ENCODE data around the gene YY1AP1. TPM values are rescaled to one million over a fixed set of nuclear protein-coding genes. Genes with fewer than 3 reads are reported as not detected.
"Not testable (repeated sequence)": the region's sequence is repeated elsewhere in the genome, so short reads cannot be mapped to it uniquely, and the experiment has no call there.

YY1AP1 gene
- 10 to 100 TPM; 54.0 to 90.8 TPM for total RNA-seq

- Histone ChIP-seq H3K36me3 (no peaks in the 10 kb centered on the region), H3K4me3 (peak within 1 kb of the TSS; percentile 91 to 98), H3K27ac (peak within 1 kb of the TSS; percentile 93 to 97), H3K27me3 (no peaks in the 10 kb centered on the region), H3K4me1 (peaks cover 0 to 47% of the 10 kb centered on the region in 2 donors), H3K9me3 (no peaks in the 10 kb centered on the region)
- peak; percentile 90 for DNase-seq (ENCODE audit: low spot score)
- TF ChIP-seq CTCF (IDR thresholded peaks at IDR 0.05) = no peak
Observed at GRCh38 chr1:155688324-155689080, at the start of gene YY1AP1. Gene YY1AP1, minus strand, starts transcription at chr1:155688774. Its CDS starts 8,338 bp downstream, at chr1:155680436.

GRCh38 chr1:155729031-155729898 is 40.7 kb upstream of the YY1AP1 start:
- no peaks in the 10 kb centered on the region for H3K9me3 ChIP-seq
- H3K4me1 ChIP-seq = no peaks in the 10 kb centered on the region
- no peaks in the 10 kb centered on the region for H3K27me3 ChIP-seq
- peak in 1 of 2 donors; percentile 61 for TF ChIP-seq CTCF (IDR thresholded peaks at IDR 0.05)
- H3K27ac ChIP-seq = no peak overlapping the region
- DNase-seq (ENCODE audit: low spot score) = peak; percentile 60
- peaks cover 44% of the 10 kb centered on the region for H3K36me3 ChIP-seq
- H3K4me3 ChIP-seq = no peak overlapping the region

- TF ChIP-seq CTCF (IDR thresholded peaks at IDR 0.05) = no peak
- Histone ChIP-seq H3K4me3 (no peak overlapping the region), H3K27me3 (no peaks in the 10 kb centered on the region), H3K4me1 (no peaks in the 10 kb centered on the region), H3K36me3 (peaks cover 20% of the 10 kb centered on the region), H3K27ac (no peak overlapping the region), H3K9me3 (no peaks in the 10 kb centered on the region)
- DNase-seq (ENCODE audit: low spot score) = no peak
Observed at GRCh38 chr1:155725142-155725541, 36.6 kb upstream of the YY1AP1 start.

GRCh38 chr1:155719703-155720102 is 31.1 kb upstream of the YY1AP1 start:
- no peak for TF ChIP-seq CTCF (IDR thresholded peaks at IDR 0.05)
- no peak overlapping the region for H3K27ac ChIP-seq
- H3K9me3 ChIP-seq = no peaks in the 10 kb centered on the region
- peaks cover 14% of the 10 kb centered on the region for H3K36me3 ChIP-seq
- no peak overlapping the region for H3K4me3 ChIP-seq
- H3K27me3 ChIP-seq = no peaks in the 10 kb centered on the region
- no peaks in the 10 kb centered on the region for H3K4me1 ChIP-seq
- DNase-seq (ENCODE audit: low spot score) = no peak

GRCh38 chr1:155718524-155719115 is 30.0 kb upstream of the YY1AP1 start:
- not testable (repeated sequence) for H3K27ac ChIP-seq; H3K27me3 ChIP-seq; H3K4me1 ChIP-seq; H3K9me3 ChIP-seq; DNase-seq (ENCODE audit: low spot score); H3K4me3 ChIP-seq
- H3K36me3 ChIP-seq = peaks cover 14% of the 10 kb centered on the region

- no peak for TF ChIP-seq CTCF (IDR thresholded peaks at IDR 0.05)
- no peak for DNase-seq (ENCODE audit: low spot score)
- Histone ChIP-seq H3K27me3 (no peaks in the 10 kb centered on the region), H3K4me1 (no peaks in the 10 kb centered on the region), H3K36me3 (peaks cover 8% of the 10 kb centered on the region), H3K4me3 (no peak overlapping the region), H3K27ac (no peak overlapping the region), H3K9me3 (no peaks in the 10 kb centered on the region)
Observed at GRCh38 chr1:155717041-155717440, 28.5 kb upstream of the YY1AP1 start.
